HEK293 (cell line): ENCODE data around the gene HEBP2.
A peak's percentile ranks its signal among the peaks of the same experiment; 100 is the strongest.

Experiments used
- CTCF ChIA-PET: fragments of 350-600 bp; formaldehyde crosslinking; extraction: SDS; loops from one replicate; lab custom pipeline; 2021; ENCODE audit warnings: antibody characterized with exemption; lab: Yijun Ruan, JAX
- POLR2A ChIA-PET: fragments of 300-600 bp; formaldehyde crosslinking; extraction: SDS; loops from one replicate; lab custom pipeline; 2020; ENCODE audit warnings: antibody characterized with exemption, inconsistent platforms; lab: Yijun Ruan, JAX
- H3K27ac ChIP-seq: fragments of 200-500 bp; sonication (Bioruptor generic); 2 replicates; pipeline ENCODE4 v1.5.1; 2014; ENCODE audit warnings: low read depth, low read length, control low read depth, inconsistent platforms; ENCODE audit errors: extremely low read depth
- H3K36me3 ChIP-seq, 2 experiments: fragments of 200-500 bp in 1 of 2; sonication (Bioruptor generic) in 1 of 2; 1 replicate in 1 of 2; 2 replicates in 1 of 2; pipeline ENCODE4 v1.5.1; 2014 to 2017; ENCODE audit warnings: inconsistent platforms in 2 of 2, low read length in 2 of 2; ENCODE audit not compliant: control insufficient read depth in 2 of 2, insufficient read depth in 1 of 2
- H3K4me1 ChIP-seq: fragments of 200-500 bp; sonication (Bioruptor generic); 2 replicates; pipeline ENCODE4 v1.5.1; 2014; ENCODE audit warnings: mild to moderate bottlenecking, low read length, inconsistent platforms; ENCODE audit not compliant: control insufficient read depth, insufficient read depth
- H3K4me3 ChIP-seq: 2 replicates; pipeline ENCODE4 v1.5.1; 2011; ENCODE audit warnings: low read depth, mild to moderate bottlenecking, control low read depth, low read length, moderate library complexity
- H3K9me3 ChIP-seq: fragments of 200-500 bp; sonication (Bioruptor generic); 2 replicates; pipeline ENCODE4 v1.5.1; 2014; ENCODE audit warnings: low read depth, low read length, inconsistent platforms; ENCODE audit not compliant: control insufficient read depth, insufficient read depth
- AEBP2 ChIP-seq: fragments of 450-650 bp; formaldehyde crosslinking; IDR thresholded peaks from 2 replicates; pipeline ENCODE4 v1.5.1; 2016; ENCODE audit warnings: missing biosample characterization, missing genetic modification characterization, borderline replicate concordance
- EGR2 ChIP-seq: fragments of 450-650 bp; formaldehyde crosslinking; IDR thresholded peaks from 2 replicates; pipeline ENCODE4 v1.5.1; 2016; ENCODE audit warnings: low read depth, missing biosample characterization, missing genetic modification characterization
- FEZF1 ChIP-seq: fragments of 450-650 bp; formaldehyde crosslinking; IDR thresholded peaks from 2 replicates; pipeline ENCODE4 v1.5.1; 2016; ENCODE audit warnings: missing biosample characterization, missing genetic modification characterization
- HOXC10 ChIP-seq: sonication (generic); formaldehyde crosslinking; IDR thresholded peaks from 2 replicates; pipeline ENCODE4 v1.8.1; 2023; ENCODE audit warnings: mild to moderate bottlenecking, missing genetic modification reagents
- KLF9 ChIP-seq: fragments of 450-650 bp; formaldehyde crosslinking; IDR thresholded peaks from 2 replicates; pipeline ENCODE4 v1.5.1; 2016; ENCODE audit warnings: missing biosample characterization, missing genetic modification characterization, low read depth
- PBX3 ChIP-seq: sonication (generic); formaldehyde crosslinking; IDR thresholded peaks from 2 replicates; pipeline ENCODE4 v1.8.1; 2022; ENCODE audit warnings: mild to moderate bottlenecking, moderate library complexity, missing genetic modification reagents
- PRDM10 ChIP-seq: fragments of 450-650 bp; formaldehyde crosslinking; IDR thresholded peaks from 2 replicates; pipeline ENCODE4 v1.5.1; 2016; ENCODE audit warnings: missing biosample characterization, missing genetic modification characterization
- SP7 ChIP-seq: fragments of 450-650 bp; formaldehyde crosslinking; IDR thresholded peaks from 2 replicates; pipeline ENCODE4 v1.5.1; 2016; ENCODE audit warnings: missing biosample characterization, missing genetic modification characterization
- TCF7L2 ChIP-seq: IDR thresholded peaks from 2 replicates; pipeline ENCODE4 v1.6.1; 2011; ENCODE audit warnings: low read depth, mild to moderate bottlenecking, inconsistent platforms, low read length, moderate library complexity, borderline replicate concordance
- ZBTB1 ChIP-seq: fragments of 450-650 bp; formaldehyde crosslinking; IDR thresholded peaks from 2 replicates; pipeline ENCODE4 v1.5.1; 2016; ENCODE audit warnings: missing biosample characterization, missing genetic modification characterization
- ZBTB26 ChIP-seq: fragments of 450-650 bp; formaldehyde crosslinking; optimal IDR thresholded peaks from 2 replicates; pipeline ENCODE3; 2016; ENCODE audit warnings: missing biosample characterization, mild to moderate bottlenecking, missing genetic modification characterization
- ZFP37 ChIP-seq: fragments of 450-650 bp; formaldehyde crosslinking; IDR thresholded peaks from 2 replicates; pipeline ENCODE4 v1.5.1; 2016; ENCODE audit warnings: missing biosample characterization, missing genetic modification characterization
- ZFP69B ChIP-seq: fragments of 450-650 bp; formaldehyde crosslinking; IDR thresholded peaks from 2 replicates; pipeline ENCODE4 v1.5.1; 2016; ENCODE audit warnings: missing biosample characterization, missing genetic modification characterization
- ZNF2 ChIP-seq: fragments of 450-650 bp; formaldehyde crosslinking; IDR thresholded peaks from 2 replicates; pipeline ENCODE4 v1.5.1; 2016; ENCODE audit warnings: missing biosample characterization, missing genetic modification characterization
- ZNF350 ChIP-seq: fragments of 450-650 bp; formaldehyde crosslinking; IDR thresholded peaks from 2 replicates; pipeline ENCODE4 v1.5.0; 2017; ENCODE audit warnings: missing biosample characterization, mild to moderate bottlenecking, missing genetic modification characterization
- ZNF362 ChIP-seq: fragments of 450-650 bp; formaldehyde crosslinking; IDR thresholded peaks from 2 replicates; pipeline ENCODE4 v1.5.1; 2016; ENCODE audit warnings: missing biosample characterization, missing genetic modification characterization
- ZNF404 ChIP-seq: fragments of 450-650 bp; formaldehyde crosslinking; IDR thresholded peaks from 2 replicates; pipeline ENCODE4 v1.5.1; 2017; ENCODE audit warnings: missing biosample characterization, missing genetic modification characterization
- ZNF654 ChIP-seq: fragments of 450-650 bp; formaldehyde crosslinking; IDR thresholded peaks from 2 replicates; pipeline ENCODE4 v1.5.1; 2016; ENCODE audit warnings: low read depth, missing biosample characterization, missing genetic modification characterization
- ZNF768 ChIP-seq: fragments of 450-650 bp; formaldehyde crosslinking; IDR thresholded peaks from 2 replicates; pipeline ENCODE4 v1.5.1; 2018; ENCODE audit warnings: missing biosample characterization, mild to moderate bottlenecking, missing genetic modification characterization
- ZNF777 ChIP-seq: fragments of 450-650 bp; formaldehyde crosslinking; IDR thresholded peaks from 2 replicates; pipeline ENCODE4 v1.5.1; 2017; ENCODE audit warnings: missing biosample characterization, missing genetic modification characterization, borderline replicate concordance
- ZNF843 ChIP-seq: fragments of 450-650 bp; formaldehyde crosslinking; IDR thresholded peaks from 2 replicates; pipeline ENCODE4 v1.5.1; 2016; ENCODE audit warnings: missing biosample characterization, missing genetic modification characterization
- TF ChIP-seq, protein P1 (sequence below): fragments of 450-650 bp; formaldehyde crosslinking; IDR thresholded peaks from 2 replicates; pipeline ENCODE4 v1.5.1; 2016; ENCODE audit warnings: missing biosample characterization, missing genetic modification characterization

Gene HEBP2

DNA sequence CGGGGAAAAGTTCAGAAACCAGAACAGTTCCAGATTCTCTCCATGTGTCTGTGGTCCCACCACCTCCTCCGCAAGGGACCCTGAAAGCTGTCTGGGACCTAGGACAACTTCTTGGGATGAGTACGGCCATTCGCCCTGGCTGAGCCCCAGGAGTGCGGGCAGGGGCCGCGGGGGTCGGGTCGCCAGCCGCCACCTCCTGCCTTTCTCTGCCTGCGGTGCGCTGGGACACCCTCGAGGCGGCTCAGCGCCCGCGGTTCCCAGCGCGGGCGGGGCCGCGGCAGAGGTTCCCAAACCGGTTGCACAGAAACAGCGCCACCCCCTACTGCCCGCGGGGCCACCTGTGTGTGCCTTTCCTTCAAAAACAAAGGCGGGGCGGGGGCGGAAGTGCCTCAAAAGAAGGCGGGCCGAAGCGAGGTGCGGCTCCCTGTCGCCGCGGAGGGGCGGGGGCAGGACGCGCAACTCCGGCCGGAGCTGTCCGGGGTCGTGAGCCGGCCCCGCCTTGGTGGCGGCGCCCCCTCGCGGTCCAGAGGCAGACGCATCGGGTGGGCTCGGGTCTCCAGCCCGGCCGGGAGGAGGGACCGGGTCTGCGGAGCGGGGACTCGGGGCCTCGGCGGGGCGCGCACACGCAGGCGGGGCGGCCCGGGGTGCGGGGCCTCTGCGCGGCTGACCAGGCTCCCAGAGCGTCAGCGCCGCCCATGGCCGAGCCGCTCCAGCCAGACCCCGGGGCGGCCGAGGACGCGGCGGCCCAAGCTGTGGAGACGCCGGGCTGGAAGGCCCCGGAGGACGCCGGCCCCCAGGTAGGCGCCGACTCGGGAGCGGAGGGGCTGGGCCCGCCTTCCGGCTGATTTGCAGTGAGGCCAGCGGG lies at the start of gene HEBP2 (continued):
- TF ChIP-seq, protein P1, sequence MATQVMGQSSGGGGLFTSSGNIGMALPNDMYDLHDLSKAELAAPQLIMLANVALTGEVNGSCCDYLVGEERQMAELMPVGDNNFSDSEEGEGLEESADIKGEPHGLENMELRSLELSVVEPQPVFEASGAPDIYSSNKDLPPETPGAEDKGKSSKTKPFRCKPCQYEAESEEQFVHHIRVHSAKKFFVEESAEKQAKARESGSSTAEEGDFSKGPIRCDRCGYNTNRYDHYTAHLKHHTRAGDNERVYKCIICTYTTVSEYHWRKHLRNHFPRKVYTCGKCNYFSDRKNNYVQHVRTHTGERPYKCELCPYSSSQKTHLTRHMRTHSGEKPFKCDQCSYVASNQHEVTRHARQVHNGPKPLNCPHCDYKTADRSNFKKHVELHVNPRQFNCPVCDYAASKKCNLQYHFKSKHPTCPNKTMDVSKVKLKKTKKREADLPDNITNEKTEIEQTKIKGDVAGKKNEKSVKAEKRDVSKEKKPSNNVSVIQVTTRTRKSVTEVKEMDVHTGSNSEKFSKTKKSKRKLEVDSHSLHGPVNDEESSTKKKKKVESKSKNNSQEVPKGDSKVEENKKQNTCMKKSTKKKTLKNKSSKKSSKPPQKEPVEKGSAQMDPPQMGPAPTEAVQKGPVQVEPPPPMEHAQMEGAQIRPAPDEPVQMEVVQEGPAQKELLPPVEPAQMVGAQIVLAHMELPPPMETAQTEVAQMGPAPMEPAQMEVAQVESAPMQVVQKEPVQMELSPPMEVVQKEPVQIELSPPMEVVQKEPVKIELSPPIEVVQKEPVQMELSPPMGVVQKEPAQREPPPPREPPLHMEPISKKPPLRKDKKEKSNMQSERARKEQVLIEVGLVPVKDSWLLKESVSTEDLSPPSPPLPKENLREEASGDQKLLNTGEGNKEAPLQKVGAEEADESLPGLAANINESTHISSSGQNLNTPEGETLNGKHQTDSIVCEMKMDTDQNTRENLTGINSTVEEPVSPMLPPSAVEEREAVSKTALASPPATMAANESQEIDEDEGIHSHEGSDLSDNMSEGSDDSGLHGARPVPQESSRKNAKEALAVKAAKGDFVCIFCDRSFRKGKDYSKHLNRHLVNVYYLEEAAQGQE, result peak; percentile 85
- TF ChIP-seq HOXC10 (no peak; the same call in 1 of the 2 replicates), SP7 (peak; percentile 60), PRDM10 (tag by site-specific recombination) (peak; percentile 24), ZBTB26 (peak; percentile 91), FEZF1 (tag by site-specific recombination) (peak; percentile 59), ZFP69B (tag by site-specific recombination) (0 out of 2 replicates have a peak, but pooled peaks have one; percentile 38), ZNF350 (no peak), EGR2 (tag by site-specific recombination) (peak; percentile 89), PBX3 (peak; percentile 95)

GRCh38 chr6:138357928-138358327 lies 46.1 kb upstream of the HEBP2 start:
- POLR2A ChIA-PET, result no interaction called here
- CTCF ChIA-PET, result interaction anchor here (0.7 kb wide), 1 partner anchor 47 kb away, joined by 3 read pairs; no protein-coding TSS in a partner anchor
- H3K9me3 ChIP-seq, result no peaks in the 10 kb centered on the region
- no peak overlapping the region for H3K4me3 ChIP-seq
- H3K4me1 ChIP-seq, result no peaks in the 10 kb centered on the region
- H3K36me3 ChIP-seq, result no peaks in the 10 kb centered on the region
- no peak overlapping the region for H3K27ac ChIP-seq
- TF ChIP-seq ZNF2 (tag by site-specific recombination) (no peak), KLF9 (no peak), ZNF768 (tag by site-specific recombination) (no peak), ZBTB1 (no peak), ZNF350 (no peak), ZNF362 (tag by site-specific recombination) (no peak), ZFP37 (no peak), ZNF843 (tag by site-specific recombination) (no peak), TCF7L2 (no peak), ZNF654 (no peak), ZNF777 (tag by site-specific recombination) (no peak), AEBP2 (no peak), ZNF404 (tag by site-specific recombination) (no peak)
